Uterus (tissue), 2 donors: Measurements from ENCODE around the gene PLCG2.

Experiments used
- POLR2A ChIP-seq, 2 donors: fragments of 450-650 bp; IDR thresholded peaks; one replicate each; pipeline ENCODE4 v1.6.1; 2016; ENCODE audit warnings: antibody characterized with exemption in 2 of 2, mild to moderate bottlenecking in 1 of 2, moderate library complexity in 1 of 2
- TF ChIP-seq, protein P1 (sequence below), 4 experiments: fragments of 200-600 bp in 2 of 4; fragments of 450-650 bp in 2 of 4; sonication (generic) in 2 of 4; IDR thresholded peaks; one replicate each; pipeline ENCODE4 v1.5.1; 2016 to 2019; ENCODE audit warnings: antibody characterized with exemption in 4 of 4, mild to moderate bottlenecking in 2 of 4, moderate library complexity in 1 of 4

DNA sequence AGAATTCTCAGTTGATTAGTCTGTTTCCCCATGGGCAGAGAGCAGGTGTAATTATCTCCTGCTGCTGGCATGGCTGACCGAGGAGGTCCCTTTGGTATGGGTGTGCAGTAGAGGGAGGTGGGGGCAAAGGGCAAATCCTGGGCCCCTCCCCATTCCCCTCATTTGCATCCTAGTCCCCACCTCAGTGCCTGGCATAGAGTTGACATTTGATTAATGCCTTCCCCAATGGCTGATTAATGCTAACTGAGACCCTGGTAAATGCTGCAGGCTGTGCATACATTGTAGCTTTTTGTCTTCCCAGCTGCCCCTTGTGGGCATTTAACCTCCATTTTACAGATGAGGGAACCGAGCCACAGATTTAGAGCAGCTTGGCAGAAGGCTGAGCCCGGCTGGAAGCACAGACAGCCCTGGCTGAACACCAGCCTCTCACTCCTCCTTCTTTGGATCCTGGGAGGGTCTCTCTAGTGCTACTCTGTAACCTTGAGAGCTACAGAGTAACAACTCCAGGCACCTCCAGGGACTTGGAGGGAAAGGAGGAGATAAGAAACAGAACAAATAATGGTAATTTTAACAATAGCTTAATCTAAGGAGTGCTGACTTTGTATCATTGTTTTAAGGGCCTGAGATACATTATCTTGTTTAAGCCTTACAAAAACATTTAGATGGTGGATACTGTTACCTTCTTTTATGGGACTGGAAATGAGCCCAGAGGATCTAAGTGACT lies 5.1 kb downstream of the PLCG2 start:
- TF ChIP-seq, protein P1, sequence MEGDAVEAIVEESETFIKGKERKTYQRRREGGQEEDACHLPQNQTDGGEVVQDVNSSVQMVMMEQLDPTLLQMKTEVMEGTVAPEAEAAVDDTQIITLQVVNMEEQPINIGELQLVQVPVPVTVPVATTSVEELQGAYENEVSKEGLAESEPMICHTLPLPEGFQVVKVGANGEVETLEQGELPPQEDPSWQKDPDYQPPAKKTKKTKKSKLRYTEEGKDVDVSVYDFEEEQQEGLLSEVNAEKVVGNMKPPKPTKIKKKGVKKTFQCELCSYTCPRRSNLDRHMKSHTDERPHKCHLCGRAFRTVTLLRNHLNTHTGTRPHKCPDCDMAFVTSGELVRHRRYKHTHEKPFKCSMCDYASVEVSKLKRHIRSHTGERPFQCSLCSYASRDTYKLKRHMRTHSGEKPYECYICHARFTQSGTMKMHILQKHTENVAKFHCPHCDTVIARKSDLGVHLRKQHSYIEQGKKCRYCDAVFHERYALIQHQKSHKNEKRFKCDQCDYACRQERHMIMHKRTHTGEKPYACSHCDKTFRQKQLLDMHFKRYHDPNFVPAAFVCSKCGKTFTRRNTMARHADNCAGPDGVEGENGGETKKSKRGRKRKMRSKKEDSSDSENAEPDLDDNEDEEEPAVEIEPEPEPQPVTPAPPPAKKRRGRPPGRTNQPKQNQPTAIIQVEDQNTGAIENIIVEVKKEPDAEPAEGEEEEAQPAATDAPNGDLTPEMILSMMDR (IDR thresholded peaks at IDR 0.05) = no peak
- no peak for TF ChIP-seq POLR2A (IDR thresholded peaks at IDR 0.05)
